Immature natural killer cell (primary cell): ENCODE data around the gene CEBPE. TPM values are rescaled to one million over a fixed set of nuclear protein-coding genes. Genes with fewer than 3 reads are reported as not detected.

Experiments
- DNase-seq, 3 donors: peaks; one replicate each; pipeline ENCODE4 v3.0.0; 2022; ENCODE audit warnings: mixed read lengths in 1 of 3
- H3K27ac Mint-ChIP-seq, 6 donors: one replicate each; pipeline ENCODE4 v1.8.0; 2020; ENCODE audit warnings: mixed read lengths in 6 of 6, mild to moderate bottlenecking in 5 of 6, inconsistent platforms in 4 of 6, moderate library complexity in 3 of 6
- H3K27me3 Mint-ChIP-seq, 3 donors: one replicate each; pipeline ENCODE4 v1.8.0; 2020 to 2021; ENCODE audit warnings: low read depth in 3 of 3, mild to moderate bottlenecking in 3 of 3, mixed read lengths in 3 of 3, moderate library complexity in 3 of 3, inconsistent platforms in 1 of 3
- H3K36me3 Mint-ChIP-seq, 3 donors: one replicate each; pipeline ENCODE4 v1.8.0; 2020; ENCODE audit warnings: mixed read lengths in 3 of 3, inconsistent platforms in 2 of 3, mild to moderate bottlenecking in 2 of 3
- H3K4me1 Mint-ChIP-seq, 2 donors: one replicate each; pipeline ENCODE4 v1.8.0; 2020; ENCODE audit warnings: inconsistent platforms in 2 of 2, mild to moderate bottlenecking in 2 of 2, mixed read lengths in 2 of 2, moderate library complexity in 1 of 2
- H3K4me3 Mint-ChIP-seq, 5 donors: one replicate each; pipeline ENCODE4 v1.8.0; 2020; ENCODE audit warnings: mild to moderate bottlenecking in 5 of 5, mixed read lengths in 5 of 5, inconsistent platforms in 3 of 5, moderate library complexity in 3 of 5
- H3K9me3 Mint-ChIP-seq, 6 donors: one replicate each; pipeline ENCODE4 v1.8.0; 2020; ENCODE audit warnings: mild to moderate bottlenecking in 6 of 6, mixed read lengths in 6 of 6, inconsistent platforms in 4 of 6, moderate library complexity in 3 of 6
- polyA plus RNA-seq, 3 donors: library from polyadenylated mRNA; unstranded; fragments of 300-500 nt; fragmentation: Illumina TruSeq; gene quantifications; one replicate each; pipeline ENCODE4 v1.2.3, GENCODE V29; 2021

The CEBPE gene
- polyA plus RNA-seq, 3 donors from 2014 or later = not detected

GRCh38 chr14:23153851-23154796 lies 35.1 kb upstream of the CEBPE start:
- Mint-ChIP-seq H3K27ac (no peak overlapping the region), H3K36me3 (no peaks in the 10 kb centered on the region), H3K4me3 (no peak overlapping the region), H3K4me1 (no peaks in the 10 kb centered on the region), H3K9me3 (peaks cover 0 to 2% (median 0%) of the 10 kb centered on the region in 6 donors), H3K27me3 (peaks cover 0 to 15% (median 13%) of the 10 kb centered on the region in 3 donors)
- no peak for DNase-seq

- Mint-ChIP-seq H3K36me3 (no peaks in the 10 kb centered on the region), H3K4me3 (no peak overlapping the region), H3K27me3 (peaks cover 0 to 15% (median 12%) of the 10 kb centered on the region in 3 donors), H3K27ac (no peak overlapping the region), H3K4me1 (no peaks in the 10 kb centered on the region), H3K9me3 (peaks cover 0 to 2% (median 0%) of the 10 kb centered on the region in 6 donors)
- no peak for DNase-seq
Observed at GRCh38 chr14:23151342-23151741, 32.3 kb upstream of the CEBPE start.

- H3K27ac Mint-ChIP-seq = no peak overlapping the region
- H3K4me3 Mint-ChIP-seq = no peak overlapping the region
- H3K36me3 Mint-ChIP-seq = no peaks in the 10 kb centered on the region
- H3K27me3 Mint-ChIP-seq = peaks cover 0 to 15% (median 13%) of the 10 kb centered on the region in 3 donors
- H3K4me1 Mint-ChIP-seq = no peaks in the 10 kb centered on the region
- no peak for DNase-seq
- H3K9me3 Mint-ChIP-seq = peaks cover 0 to 2% (median 0%) of the 10 kb centered on the region in 6 donors
Observed at GRCh38 chr14:23149745-23150144, 30.7 kb upstream of the CEBPE start.

GRCh38 chr14:23148591-23149249 lies 29.7 kb upstream of the CEBPE start:
- H3K36me3 Mint-ChIP-seq = no peaks in the 10 kb centered on the region
- DNase-seq = no peak
- H3K9me3 Mint-ChIP-seq = peaks cover 0 to under 1% (median 0%) of the 10 kb centered on the region in 6 donors
- no peaks in the 10 kb centered on the region for H3K4me1 Mint-ChIP-seq
- H3K27me3 Mint-ChIP-seq = peaks cover 1 to 15% (median 11%) of the 10 kb centered on the region in 3 donors
- H3K4me3 Mint-ChIP-seq = no peak overlapping the region
- H3K27ac Mint-ChIP-seq = no peak overlapping the region

GRCh38 chr14:23147676-23148075 lies 28.6 kb upstream of the CEBPE start:
- Mint-ChIP-seq H3K4me1 (no peaks in the 10 kb centered on the region), H3K4me3 (no peak overlapping the region), H3K9me3 (no peaks in the 10 kb centered on the region), H3K36me3 (no peaks in the 10 kb centered on the region), H3K27ac (no peak overlapping the region), H3K27me3 (peaks cover 1 to 15% (median 9%) of the 10 kb centered on the region in 3 donors)
- DNase-seq = no peak

- Mint-ChIP-seq H3K4me3 (no peak overlapping the region), H3K9me3 (no peaks in the 10 kb centered on the region), H3K36me3 (no peaks in the 10 kb centered on the region), H3K27me3 (peaks cover 1 to 15% (median 9%) of the 10 kb centered on the region in 3 donors), H3K27ac (no peak overlapping the region), H3K4me1 (no peaks in the 10 kb centered on the region)
- no peak for DNase-seq
Observed at GRCh38 chr14:23146980-23147379, 27.9 kb upstream of the CEBPE start.

GRCh38 chr14:23146351-23146910 lies 27.4 kb upstream of the CEBPE start:
- H3K27ac Mint-ChIP-seq = no peak overlapping the region
- H3K4me1 Mint-ChIP-seq = no peaks in the 10 kb centered on the region
- DNase-seq = no peak
- no peaks in the 10 kb centered on the region for H3K9me3 Mint-ChIP-seq
- H3K4me3 Mint-ChIP-seq = no peak overlapping the region
- no peaks in the 10 kb centered on the region for H3K36me3 Mint-ChIP-seq
- peaks cover 1 to 15% (median 7%) of the 10 kb centered on the region in 3 donors for H3K27me3 Mint-ChIP-seq

- H3K36me3 Mint-ChIP-seq = no peaks in the 10 kb centered on the region
- H3K4me1 Mint-ChIP-seq = no peaks in the 10 kb centered on the region
- H3K9me3 Mint-ChIP-seq = no peaks in the 10 kb centered on the region
- no peak overlapping the region for H3K4me3 Mint-ChIP-seq
- H3K27ac Mint-ChIP-seq = no peak overlapping the region
- H3K27me3 Mint-ChIP-seq = peaks cover 1 to 12% (median 4%) of the 10 kb centered on the region in 3 donors
- DNase-seq = no peak
Observed at GRCh38 chr14:23145794-23146350, 26.8 kb upstream of the CEBPE start.

GRCh38 chr14:23143911-23144310 lies 24.9 kb upstream of the CEBPE start:
- no peak for DNase-seq
- Mint-ChIP-seq H3K27ac (no peak overlapping the region), H3K4me1 (no peaks in the 10 kb centered on the region), H3K9me3 (no peaks in the 10 kb centered on the region), H3K4me3 (no peak overlapping the region), H3K36me3 (no peaks in the 10 kb centered on the region), H3K27me3 (peaks cover 1 to 7% (median 3%) of the 10 kb centered on the region in 3 donors)

GRCh38 chr14:23142826-23143225 lies 23.8 kb upstream of the CEBPE start:
- H3K9me3 Mint-ChIP-seq = no peaks in the 10 kb centered on the region
- no peak overlapping the region for H3K4me3 Mint-ChIP-seq
- DNase-seq = no peak
- H3K4me1 Mint-ChIP-seq = no peaks in the 10 kb centered on the region
- H3K36me3 Mint-ChIP-seq = no peaks in the 10 kb centered on the region
- H3K27me3 Mint-ChIP-seq = peaks cover 1 to 7% (median 3%) of the 10 kb centered on the region in 3 donors
- H3K27ac Mint-ChIP-seq = no peak overlapping the region

GRCh38 chr14:23141706-23142444 lies 22.8 kb upstream of the CEBPE start:
- Mint-ChIP-seq H3K27me3 (peaks cover 1 to 5% (median 3%) of the 10 kb centered on the region in 3 donors), H3K4me1 (no peaks in the 10 kb centered on the region), H3K36me3 (no peaks in the 10 kb centered on the region), H3K4me3 (no peak overlapping the region), H3K9me3 (no peaks in the 10 kb centered on the region), H3K27ac (no peak overlapping the region)
- no peak for DNase-seq

GRCh38 chr14:23140371-23140770 lies 21.3 kb upstream of the CEBPE start:
- Mint-ChIP-seq H3K36me3 (no peaks in the 10 kb centered on the region), H3K4me3 (no peak overlapping the region), H3K4me1 (no peaks in the 10 kb centered on the region), H3K27ac (no peak overlapping the region), H3K9me3 (no peaks in the 10 kb centered on the region), H3K27me3 (peaks cover 0 to 3% (median 1%) of the 10 kb centered on the region in 3 donors)
- no peak for DNase-seq

GRCh38 chr14:23139874-23140273 lies 20.8 kb upstream of the CEBPE start:
- Mint-ChIP-seq H3K9me3 (no peaks in the 10 kb centered on the region), H3K36me3 (no peaks in the 10 kb centered on the region), H3K4me1 (no peaks in the 10 kb centered on the region), H3K27me3 (peaks cover 0 to 3% (median 1%) of the 10 kb centered on the region in 3 donors), H3K27ac (no peak overlapping the region), H3K4me3 (no peak overlapping the region)
- no peak for DNase-seq
